ENCODE measurements around the gene PPP6R1. TPM values are rescaled to one million over a fixed set of nuclear protein-coding genes. Genes with fewer than 3 reads are reported as not detected.

The PPP6R1 gene
- total and polyA plus RNA-seq, 10 donors: 49.2 to 150 (median 129) TPM

DNA sequence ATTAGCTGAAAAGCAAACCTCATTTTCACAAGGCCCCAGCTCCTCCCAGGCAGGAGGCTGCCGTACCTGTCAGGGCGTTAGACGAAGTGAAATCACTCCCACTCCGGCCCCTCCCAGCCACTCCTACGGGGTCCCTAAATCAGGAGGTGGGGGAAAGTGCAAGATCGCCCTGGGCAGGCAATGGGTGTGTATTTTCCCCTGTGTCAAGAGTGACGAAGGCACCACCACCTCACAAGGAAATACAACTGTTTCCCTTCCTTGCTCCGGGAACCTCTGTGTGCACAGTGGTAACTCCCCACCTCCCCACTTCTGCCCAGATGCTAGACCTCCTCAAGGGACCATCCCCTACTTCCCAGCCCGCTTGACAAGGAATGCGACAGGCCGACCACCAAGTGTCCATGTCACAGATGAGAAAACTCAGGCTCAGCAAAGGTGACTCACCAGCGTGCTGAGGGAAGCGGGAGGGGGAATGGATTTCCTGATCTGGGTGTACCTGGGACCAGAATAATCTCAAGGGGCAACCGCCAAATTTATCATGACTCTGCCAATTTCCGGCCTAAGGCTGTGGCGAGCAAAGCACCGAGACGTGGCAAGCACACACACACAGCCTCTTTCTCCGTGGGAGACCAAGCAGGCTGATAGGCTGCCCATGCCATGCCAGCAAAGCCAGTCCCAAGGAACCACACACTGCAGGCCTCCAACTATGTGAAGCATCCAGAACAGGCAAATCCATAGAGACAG is 7.3 kb downstream of the PPP6R1 start:
- Histone ChIP-seq H3K4me1 (peaks cover 59 to 100% (median 99%) of the 10 kb centered on the region in 6 donors), H3K36me3 (peaks cover 0 to 38% (median 8%) of the 10 kb centered on the region in 6 donors), H3K9me3 (no peaks in the 10 kb centered on the region), H3K4me3 (peak overlapping the region in 2 of 8 donors; percentile 12 to 96), H3K27ac (peak overlapping the region in 7 of 8 donors; percentile 42 to 98 (median 96)), H3K27me3 (replicated peaks in 1 of 7) (no peaks in the 10 kb centered on the region)
- TF ChIP-seq POLR2AphosphoS5 (IDR thresholded peaks at IDR 0.05): peak in 2 of 3 donors; percentile 41 to 61
- no peak for TF ChIP-seq POLR2A (IDR thresholded peaks at IDR 0.05)
- TF ChIP-seq, protein P1, sequence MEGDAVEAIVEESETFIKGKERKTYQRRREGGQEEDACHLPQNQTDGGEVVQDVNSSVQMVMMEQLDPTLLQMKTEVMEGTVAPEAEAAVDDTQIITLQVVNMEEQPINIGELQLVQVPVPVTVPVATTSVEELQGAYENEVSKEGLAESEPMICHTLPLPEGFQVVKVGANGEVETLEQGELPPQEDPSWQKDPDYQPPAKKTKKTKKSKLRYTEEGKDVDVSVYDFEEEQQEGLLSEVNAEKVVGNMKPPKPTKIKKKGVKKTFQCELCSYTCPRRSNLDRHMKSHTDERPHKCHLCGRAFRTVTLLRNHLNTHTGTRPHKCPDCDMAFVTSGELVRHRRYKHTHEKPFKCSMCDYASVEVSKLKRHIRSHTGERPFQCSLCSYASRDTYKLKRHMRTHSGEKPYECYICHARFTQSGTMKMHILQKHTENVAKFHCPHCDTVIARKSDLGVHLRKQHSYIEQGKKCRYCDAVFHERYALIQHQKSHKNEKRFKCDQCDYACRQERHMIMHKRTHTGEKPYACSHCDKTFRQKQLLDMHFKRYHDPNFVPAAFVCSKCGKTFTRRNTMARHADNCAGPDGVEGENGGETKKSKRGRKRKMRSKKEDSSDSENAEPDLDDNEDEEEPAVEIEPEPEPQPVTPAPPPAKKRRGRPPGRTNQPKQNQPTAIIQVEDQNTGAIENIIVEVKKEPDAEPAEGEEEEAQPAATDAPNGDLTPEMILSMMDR (IDR thresholded peaks at IDR 0.05 in 8 of 11, conservative IDR thresholded peaks at IDR 0.05 in 3 of 11): no peak
- intact Hi-C loops (cut with DNase I; ENCODE audit: low total_unique reads): loop anchor here (10.0 kb wide), 1 partner anchor 67 kb away; the partner anchor contains the start of gene SYT5
- DNase-seq: peak; percentile 77
- 19 to 34% (median 29%) methylated on average over 19 of the region's 19 CpGs for WGBS, 5 donors

DNA sequence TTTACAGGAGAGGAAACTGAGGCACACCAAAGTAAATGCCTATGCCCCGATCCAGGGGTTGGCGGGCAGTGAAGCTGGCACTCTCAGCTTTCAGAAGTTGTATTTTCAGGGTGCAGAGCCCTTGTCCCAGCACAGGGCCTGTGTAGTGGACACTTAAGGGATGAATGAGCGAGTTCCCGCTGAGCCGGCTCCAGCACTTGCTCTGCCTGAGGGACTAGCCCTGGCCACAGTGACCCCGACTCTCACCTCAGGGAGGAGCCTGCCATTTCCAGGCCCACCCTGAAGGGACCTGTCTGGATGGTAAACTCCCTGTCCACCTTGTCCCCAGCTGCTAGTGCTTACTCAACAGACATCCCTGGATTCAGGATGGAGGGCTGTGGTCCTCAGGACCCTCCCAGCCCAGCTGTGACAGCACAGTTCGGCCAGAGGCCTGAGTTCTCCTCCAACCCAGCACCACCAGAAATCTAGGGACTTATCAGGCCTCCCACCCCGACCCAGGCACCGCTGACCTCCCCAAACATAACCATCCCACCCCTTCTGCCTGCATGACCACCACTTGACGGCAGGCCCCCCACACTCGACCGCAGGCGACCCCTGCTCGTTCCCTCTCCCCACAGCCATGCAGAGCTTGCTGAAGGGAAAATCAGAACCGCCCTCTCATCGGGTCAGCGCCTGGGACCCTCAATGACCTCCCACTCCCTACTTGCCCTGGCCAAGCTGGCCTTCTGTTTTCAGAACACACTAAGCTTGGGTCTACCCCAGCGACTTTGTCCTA is 8.4 kb downstream of the PPP6R1 start:
- TF ChIP-seq, protein P1 (IDR thresholded peaks at IDR 0.05 in 8 of 11, conservative IDR thresholded peaks at IDR 0.05 in 3 of 11): no peak
- TF ChIP-seq POLR2AphosphoS5 (IDR thresholded peaks at IDR 0.05): no peak
- TF ChIP-seq POLR2A (IDR thresholded peaks at IDR 0.05): no peak
- peaks cover 0 to 49% (median 18%) of the 10 kb centered on the region in 6 donors for H3K36me3 ChIP-seq
- H3K4me1 ChIP-seq: peaks cover 48 to 92% (median 88%) of the 10 kb centered on the region in 6 donors
- WGBS, 5 donors: 87 to 93% (median 90%) methylated on average over 14 to 18 of the region's 18 CpGs
- H3K27me3 ChIP-seq (replicated peaks in 1 of 7): no peaks in the 10 kb centered on the region
- intact Hi-C loops (cut with DNase I; ENCODE audit: low total_unique reads): loop anchor here (10.0 kb wide), 1 partner anchor 66 kb away; the partner anchor contains the start of gene SYT5
- H3K9me3 ChIP-seq: no peaks in the 10 kb centered on the region
- no peak for DNase-seq
- H3K4me3 ChIP-seq: peak overlapping the region in 1 of 8 donors; percentile 96
- H3K27ac ChIP-seq: peak overlapping the region in 5 of 8 donors; percentile 63 to 98 (median 97)

DNA sequence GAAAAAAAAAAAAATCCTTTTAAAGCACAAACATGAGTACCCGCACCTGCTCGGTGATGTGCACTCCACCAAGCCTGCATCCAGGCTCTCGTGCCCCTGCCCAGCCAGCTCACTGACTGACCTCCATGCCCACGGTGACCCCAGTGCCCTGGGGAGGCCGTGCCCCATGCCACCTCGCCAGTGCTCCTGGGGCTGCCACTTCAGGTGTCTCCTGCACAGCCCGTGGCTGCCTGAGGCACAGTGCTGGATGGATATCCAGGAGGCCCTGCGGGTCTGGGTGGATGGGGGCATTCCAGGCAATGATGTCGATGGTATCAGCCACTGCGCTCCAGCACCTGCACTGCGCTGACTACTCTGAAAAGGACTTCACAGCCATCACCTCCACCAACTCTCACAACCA is 9.0 kb downstream of the PPP6R1 start:
- peaks cover 0 to 55% (median 24%) of the 10 kb centered on the region in 6 donors for H3K36me3 ChIP-seq
- H3K9me3 ChIP-seq: no peaks in the 10 kb centered on the region
- TF ChIP-seq POLR2A (IDR thresholded peaks at IDR 0.05) (no peak), POLR2AphosphoS5 (IDR thresholded peaks at IDR 0.05) (peak in 1 of 3 donors; percentile 39)
- H3K27ac ChIP-seq: peak overlapping the region in 2 of 8 donors; percentile 2 to 96
- WGBS, 5 donors: 90 to 95% (median 92%) methylated on average over 3 to 11 of the region's 11 CpGs
- intact Hi-C loops (cut with DNase I; ENCODE audit: low total_unique reads): loop anchor here (10.0 kb wide), 1 partner anchor 65 kb away; the partner anchor contains the start of gene SYT5
- no peak overlapping the region for H3K4me3 ChIP-seq
- DNase-seq: peak; percentile 70
- peaks cover 42 to 86% (median 82%) of the 10 kb centered on the region in 6 donors for H3K4me1 ChIP-seq
- no peaks in the 10 kb centered on the region for H3K27me3 ChIP-seq (replicated peaks in 1 of 7)

DNA sequence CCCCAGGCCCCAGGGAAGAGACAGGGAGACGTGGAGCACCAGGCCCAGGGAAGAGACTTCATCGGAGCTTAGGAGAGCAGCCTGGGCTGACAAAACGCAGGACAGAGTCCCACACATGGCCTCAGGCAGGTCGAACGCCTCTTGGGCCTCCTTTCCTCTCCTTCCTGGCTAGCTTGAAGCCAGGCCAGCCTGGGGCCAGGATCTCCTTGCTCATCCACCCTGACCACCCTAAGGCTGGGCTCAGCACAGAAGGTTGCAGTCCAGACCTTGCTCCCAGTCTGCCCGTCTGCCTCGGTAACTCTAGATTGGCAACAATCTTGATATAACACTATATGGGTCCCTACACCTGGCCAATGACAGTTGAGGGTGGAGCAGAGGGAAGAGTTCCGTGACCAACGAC is 10.1 kb downstream of the PPP6R1 start:
- TF ChIP-seq POLR2AphosphoS5 (IDR thresholded peaks at IDR 0.05): peak in 1 of 3 donors; percentile 12
- TF ChIP-seq, protein P1 (IDR thresholded peaks at IDR 0.05 in 8 of 11, conservative IDR thresholded peaks at IDR 0.05 in 3 of 11): no peak
- no peak overlapping the region for H3K4me3 ChIP-seq
- no peak for DNase-seq
- WGBS, 5 donors: 79 to 96% (median 83%) methylated on average over 8 to 9 of the region's 9 CpGs
- intact Hi-C loops (cut with DNase I; ENCODE audit: low total_unique reads): no loop called here
- no peaks in the 10 kb centered on the region for H3K9me3 ChIP-seq
- H3K4me1 ChIP-seq: peaks cover 38 to 75% (median 71%) of the 10 kb centered on the region in 6 donors
- H3K27me3 ChIP-seq (replicated peaks in 1 of 7): no peaks in the 10 kb centered on the region
- peaks cover 0 to 66% (median 36%) of the 10 kb centered on the region in 6 donors for H3K36me3 ChIP-seq
- H3K27ac ChIP-seq: peak overlapping the region in 3 of 8 donors; percentile 1 to 96 (median 3)

Measured in spleen (tissue), 11 donors.